Brain microvascular endothelial cell (primary cell): ENCODE measurements around the gene CASS4.

Experiments
- DNase-seq: peaks from one replicate; pipeline ENCODE4 v3.0.0-alpha.2; 2020
- H3K27ac ChIP-seq: fragments of 250-450 bp; sonication (Bioruptor Pico); 2 replicates; pipeline ENCODE4 v1.5.1; 2020; ENCODE audit warnings: mild to moderate bottlenecking, moderate library complexity
- H3K27me3 ChIP-seq: fragments of 250-450 bp; sonication (Bioruptor Pico); replicated peaks from 2 replicates; pipeline ENCODE4 v1.5.1; 2020; ENCODE audit warnings: mild to moderate bottlenecking
- H3K36me3 ChIP-seq: fragments of 250-450 bp; sonication (Bioruptor Pico); replicated peaks from 2 replicates; pipeline ENCODE4 v1.5.1; 2020; ENCODE audit warnings: mild to moderate bottlenecking
- H3K4me3 ChIP-seq: 2 replicates; pipeline ENCODE4 v1.5.1; 2011; ENCODE audit warnings: low read depth, mild to moderate bottlenecking, control low read depth, low read length, moderate library complexity
- in situ Hi-C: cut with HindIII; loops from 2 replicates; pipeline ENCODE4 v1.10.0; 2017; ENCODE audit warnings: low sequenced_read_pairs, low pct_ligation_motif_present
- TF ChIP-seq, protein P1 (sequence below): IDR thresholded peaks from 2 replicates; pipeline ENCODE4 v1.5.1; 2011; ENCODE audit warnings: low read depth, mild to moderate bottlenecking, moderate library complexity, low read length, control low read depth, inconsistent platforms; ENCODE audit errors: missing control alignments

CASS4 gene

DNA sequence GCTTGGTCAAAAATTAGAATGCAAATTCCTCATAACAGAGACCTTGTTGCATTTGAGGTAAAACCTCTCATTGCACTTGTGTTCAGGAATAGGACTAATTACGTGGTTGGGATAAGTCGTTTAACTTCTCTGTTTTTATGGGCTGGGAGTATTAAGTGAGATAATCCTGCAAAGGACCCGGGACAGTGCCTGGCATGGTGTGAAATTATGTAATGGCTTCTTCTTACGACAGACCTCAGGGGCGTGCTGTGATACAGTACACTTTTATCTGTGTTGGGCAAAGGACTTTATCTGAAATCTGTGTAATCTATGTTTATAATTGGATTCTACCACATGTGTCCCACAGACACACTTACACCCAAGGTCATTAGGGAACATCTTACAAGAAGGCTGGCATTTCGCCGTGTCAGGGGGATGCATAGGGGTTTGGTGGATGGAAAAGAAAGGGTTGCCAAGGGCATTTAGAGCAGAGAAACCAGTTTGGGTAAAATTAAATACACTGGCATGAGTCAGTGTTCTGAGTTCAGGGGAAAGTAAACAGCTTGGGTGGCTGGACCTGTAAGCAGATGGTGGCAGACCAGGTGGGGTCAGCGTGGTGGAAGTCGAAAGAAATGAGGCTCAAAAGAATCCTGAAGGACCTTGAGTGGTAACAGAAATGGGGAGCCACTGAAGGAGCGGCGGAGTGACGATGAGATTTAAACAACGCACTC, 39.2 kb downstream of the CASS4 start:
- in situ Hi-C loops = no loop called here
- H3K27me3 ChIP-seq = no peaks in the 10 kb centered on the region
- no peaks in the 10 kb centered on the region for H3K36me3 ChIP-seq
- TF ChIP-seq, protein P1, sequence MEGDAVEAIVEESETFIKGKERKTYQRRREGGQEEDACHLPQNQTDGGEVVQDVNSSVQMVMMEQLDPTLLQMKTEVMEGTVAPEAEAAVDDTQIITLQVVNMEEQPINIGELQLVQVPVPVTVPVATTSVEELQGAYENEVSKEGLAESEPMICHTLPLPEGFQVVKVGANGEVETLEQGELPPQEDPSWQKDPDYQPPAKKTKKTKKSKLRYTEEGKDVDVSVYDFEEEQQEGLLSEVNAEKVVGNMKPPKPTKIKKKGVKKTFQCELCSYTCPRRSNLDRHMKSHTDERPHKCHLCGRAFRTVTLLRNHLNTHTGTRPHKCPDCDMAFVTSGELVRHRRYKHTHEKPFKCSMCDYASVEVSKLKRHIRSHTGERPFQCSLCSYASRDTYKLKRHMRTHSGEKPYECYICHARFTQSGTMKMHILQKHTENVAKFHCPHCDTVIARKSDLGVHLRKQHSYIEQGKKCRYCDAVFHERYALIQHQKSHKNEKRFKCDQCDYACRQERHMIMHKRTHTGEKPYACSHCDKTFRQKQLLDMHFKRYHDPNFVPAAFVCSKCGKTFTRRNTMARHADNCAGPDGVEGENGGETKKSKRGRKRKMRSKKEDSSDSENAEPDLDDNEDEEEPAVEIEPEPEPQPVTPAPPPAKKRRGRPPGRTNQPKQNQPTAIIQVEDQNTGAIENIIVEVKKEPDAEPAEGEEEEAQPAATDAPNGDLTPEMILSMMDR = no peak
- DNase-seq = no peak
- no peak overlapping the region for H3K4me3 ChIP-seq
- no peak overlapping the region for H3K27ac ChIP-seq

DNA sequence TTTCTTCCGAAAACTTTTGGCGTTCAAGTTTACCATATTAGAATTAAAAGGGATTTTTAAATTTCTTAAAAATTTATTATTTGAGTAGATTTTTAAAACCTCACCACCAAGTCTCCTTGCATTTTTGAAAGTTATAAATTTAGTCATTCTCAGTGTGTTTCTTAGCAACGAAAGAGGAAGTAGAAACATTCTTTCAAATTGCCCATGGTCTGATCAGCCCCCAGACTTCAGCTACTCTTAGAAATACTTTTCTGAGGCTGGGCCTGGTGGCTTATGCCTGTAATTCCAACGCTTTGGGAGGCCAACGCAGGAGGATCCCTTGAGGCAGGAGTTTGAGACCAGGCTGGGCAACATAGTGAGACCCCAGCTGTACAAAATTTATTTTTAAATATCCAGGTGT, 41.3 kb downstream of the CASS4 start:
- Histone ChIP-seq H3K27me3 (no peaks in the 10 kb centered on the region), H3K36me3 (no peaks in the 10 kb centered on the region), H3K4me3 (no peak overlapping the region), H3K27ac (no peak overlapping the region)
- no peak for DNase-seq
- TF ChIP-seq, protein P1 = no peak
- in situ Hi-C loops = no loop called here

DNA sequence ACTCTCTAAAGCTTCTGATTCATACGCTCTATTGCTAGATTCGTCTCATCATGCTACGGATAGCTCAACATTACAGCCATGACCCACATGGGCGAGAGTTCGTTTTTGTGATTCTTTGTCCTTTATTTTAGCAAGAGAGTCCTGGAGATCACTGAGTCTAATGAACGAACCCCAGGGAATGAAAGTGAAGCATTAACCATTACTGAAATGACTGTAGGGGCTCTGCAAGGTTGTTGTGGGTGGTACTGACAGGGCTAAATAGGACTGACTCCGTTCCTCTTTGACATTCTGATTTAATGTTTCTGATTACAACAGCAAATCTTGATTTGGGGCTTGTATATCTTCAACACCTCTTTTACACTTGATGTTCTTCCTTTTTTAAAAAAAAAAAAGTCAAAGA, 42.7 kb downstream of the CASS4 start:
- DNase-seq = no peak
- Histone ChIP-seq H3K27ac (no peak overlapping the region), H3K36me3 (no peaks in the 10 kb centered on the region), H3K27me3 (no peaks in the 10 kb centered on the region), H3K4me3 (no peak overlapping the region)
- TF ChIP-seq, protein P1 = no peak
- in situ Hi-C loops = no loop called here

DNA sequence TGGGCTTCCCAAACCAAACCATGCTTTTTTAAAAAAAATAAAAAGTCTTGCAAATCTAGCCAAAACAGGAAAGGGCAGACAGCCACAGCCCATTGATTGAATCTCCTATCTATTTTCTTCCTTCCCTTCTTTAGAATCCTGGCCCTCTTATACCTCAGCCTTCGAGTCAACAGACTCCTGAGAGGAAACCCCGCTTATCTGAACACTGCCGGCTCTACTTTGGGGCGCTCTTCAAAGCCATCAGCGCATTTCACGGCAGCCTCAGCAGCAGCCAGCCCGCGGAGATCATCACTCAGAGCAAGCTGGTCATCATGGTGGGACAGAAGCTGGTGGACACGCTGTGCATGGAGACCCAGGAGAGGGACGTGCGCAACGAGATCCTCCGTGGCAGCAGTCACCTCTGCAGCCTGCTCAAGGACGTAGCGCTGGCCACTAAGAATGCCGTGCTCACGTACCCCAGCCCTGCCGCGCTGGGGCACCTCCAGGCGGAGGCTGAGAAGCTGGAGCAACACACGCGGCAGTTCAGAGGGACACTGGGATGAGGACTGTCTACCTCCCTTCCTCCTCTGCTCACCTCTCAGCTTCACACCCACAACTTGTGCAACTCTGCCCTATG, 46.3 kb downstream of the CASS4 start:
- TF ChIP-seq, protein P1 = no peak
- in situ Hi-C loops = no loop called here
- H3K27me3 ChIP-seq = no peaks in the 10 kb centered on the region
- no peak overlapping the region for H3K4me3 ChIP-seq
- DNase-seq = no peak
- H3K36me3 ChIP-seq = no peaks in the 10 kb centered on the region
- H3K27ac ChIP-seq = no peak overlapping the region

DNA sequence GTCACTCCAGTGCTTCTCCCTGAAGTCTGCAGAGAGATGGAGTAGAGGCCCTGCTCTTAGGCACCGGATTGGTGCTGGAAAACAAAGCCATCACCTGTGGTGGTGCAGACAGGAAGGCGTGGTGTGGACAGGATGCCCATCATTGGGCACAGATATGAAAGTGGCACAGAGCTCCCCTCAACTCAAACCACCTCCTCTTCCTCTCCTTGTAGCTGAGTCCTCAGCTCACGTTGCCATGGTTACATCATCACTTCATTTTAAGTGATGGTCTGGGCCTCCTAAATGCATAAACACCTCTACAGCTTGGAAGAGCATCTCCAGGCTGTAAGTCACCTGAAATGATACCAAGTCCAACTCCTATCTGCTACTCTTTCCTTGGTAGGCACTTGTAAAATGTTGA, 48.4 kb downstream of the CASS4 start:
- Histone ChIP-seq H3K27ac (no peak overlapping the region), H3K4me3 (no peak overlapping the region), H3K36me3 (no peaks in the 10 kb centered on the region), H3K27me3 (no peaks in the 10 kb centered on the region)
- DNase-seq = no peak
- in situ Hi-C loops = no loop called here
- TF ChIP-seq, protein P1 = no peak
